GM23338 (cell line): ENCODE data around the gene RRP8. TPM values are rescaled to one million over a fixed set of nuclear protein-coding genes. Genes with fewer than 3 reads are reported as not detected.

Experiments
- ATAC-seq: fragments of 200-7000 bp; cut with Tn5 transposase; 3 replicates; pipeline ENCODE4 v1.9.1; 2020
- DNase-seq: peaks from one replicate; pipeline ENCODE4 v3.0.0-alpha.2; 2015; ENCODE audit warnings: low spot score
- H2AFZ ChIP-seq: fragments of 200-600 bp; sonication (generic); 2 replicates; pipeline ENCODE4 v1.8.0; 2016; ENCODE audit warnings: antibody characterized with exemption, mild to moderate bottlenecking, moderate library complexity
- H3F3A ChIP-seq: fragments of 200-600 bp; sonication (generic); replicated peaks from 2 replicates; pipeline ENCODE4 v1.8.0; 2017; ENCODE audit warnings: antibody characterized with exemption, mixed run types, low read depth
- H3K27ac ChIP-seq: fragments of 200-600 bp; sonication (generic); 2 replicates; pipeline ENCODE4 v1.6.1; 2016; ENCODE audit warnings: low read depth
- H3K27me3 ChIP-seq: fragments of 200-600 bp; sonication (generic); 2 replicates; pipeline ENCODE4 v1.8.0; 2016; ENCODE audit warnings: mild to moderate bottlenecking, mixed run types, moderate library complexity; ENCODE audit not compliant: insufficient read depth
- H3K36me3 ChIP-seq: fragments of 200-600 bp; sonication (generic); 2 replicates; pipeline ENCODE4 v1.8.0; 2016; ENCODE audit warnings: mild to moderate bottlenecking; ENCODE audit not compliant: insufficient read depth
- H3K4me1 ChIP-seq: fragments of 200-600 bp; sonication (generic); 2 replicates; pipeline ENCODE4 v1.8.0; 2016; ENCODE audit warnings: mild to moderate bottlenecking, moderate library complexity; ENCODE audit not compliant: insufficient read depth
- H3K4me2 ChIP-seq: fragments of 200-600 bp; sonication (generic); 2 replicates; pipeline ENCODE4 v1.7.1; 2017; ENCODE audit warnings: mixed run types
- H3K4me3 ChIP-seq: fragments of 200-600 bp; sonication (generic); 2 replicates; pipeline ENCODE4 v1.6.1; 2016; ENCODE audit warnings: mixed run types
- H3K79me2 ChIP-seq: fragments of 200-600 bp; sonication (generic); replicated peaks from 2 replicates; pipeline ENCODE4 v1.8.0; 2017; ENCODE audit warnings: mild to moderate bottlenecking; ENCODE audit not compliant: insufficient read depth
- H3K9me2 ChIP-seq: fragments of 200-600 bp; sonication (generic); 2 replicates; pipeline ENCODE4 v1.8.0; 2017; ENCODE audit not compliant: insufficient read depth
- H4K20me1 ChIP-seq: fragments of 200-600 bp; sonication (generic); replicated peaks from 2 replicates; pipeline ENCODE4 v1.8.0; 2017; ENCODE audit warnings: mild to moderate bottlenecking; ENCODE audit not compliant: insufficient read depth
- H3K27ac Mint-ChIP-seq: 2 replicates; pipeline ENCODE4 v1.8.0; 2020; ENCODE audit warnings: inconsistent platforms, mild to moderate bottlenecking, moderate library complexity, mixed read lengths
- H3K27me3 Mint-ChIP-seq: 3 replicates; pipeline ENCODE4 v1.8.0; 2022; ENCODE audit warnings: low read depth, mild to moderate bottlenecking, moderate library complexity, mixed read lengths, inconsistent platforms; ENCODE audit not compliant: insufficient read depth, poor library complexity
- H3K36me3 Mint-ChIP-seq: 3 replicates; pipeline ENCODE4 v1.8.0; 2021; ENCODE audit warnings: low read depth, mild to moderate bottlenecking, inconsistent platforms, moderate library complexity, mixed read lengths
- H3K4me1 Mint-ChIP-seq: 3 replicates; pipeline ENCODE4 v1.8.0; 2020; ENCODE audit warnings: mild to moderate bottlenecking, inconsistent platforms, mixed read lengths
- H3K4me3 Mint-ChIP-seq: 3 replicates; pipeline ENCODE4 v1.8.0; 2021; ENCODE audit warnings: moderate library complexity, mild to moderate bottlenecking, inconsistent platforms, mixed read lengths
- H3K9me3 Mint-ChIP-seq: 3 replicates; pipeline ENCODE4 v1.8.0; 2020; ENCODE audit warnings: moderate library complexity, mild to moderate bottlenecking, inconsistent platforms, mixed read lengths
- CREB1 ChIP-seq: fragments of 250-450 bp; sonication (Bioruptor Pico); IDR thresholded peaks from 2 replicates; pipeline ENCODE4 v1.5.0; 2020; ENCODE audit warnings: low read depth, mild to moderate bottlenecking, moderate library complexity
- EZH2 ChIP-seq: fragments of 200-600 bp; sonication (generic); IDR thresholded peaks from one replicate; pipeline ENCODE4 v1.8.0; 2017; ENCODE audit warnings: antibody characterized with exemption, mild to moderate bottlenecking, low read depth; ENCODE audit not compliant: unreplicated experiment
- EZH2phosphoT487 ChIP-seq: fragments of 200-600 bp; sonication (generic); IDR thresholded peaks from one replicate; pipeline ENCODE4 v1.8.1; 2018; ENCODE audit warnings: antibody characterized with exemption; ENCODE audit not compliant: unreplicated experiment
- JUNB ChIP-seq: IDR thresholded peaks from one replicate; pipeline ENCODE4 v1.6.1; 2016; ENCODE audit warnings: antibody characterized with exemption; ENCODE audit not compliant: unreplicated experiment
- NANOG ChIP-seq: IDR thresholded peaks from 2 replicates; pipeline ENCODE4 v1.6.1; 2016; ENCODE audit warnings: antibody characterized with exemption, borderline replicate concordance
- STAT1 ChIP-seq: IDR thresholded peaks from one replicate; pipeline ENCODE4 v1.6.1; 2016; ENCODE audit warnings: antibody characterized with exemption; ENCODE audit not compliant: unreplicated experiment
- ZNF114 ChIP-seq: fragments of 250-450 bp; sonication (Bioruptor Pico); IDR thresholded peaks from 2 replicates; pipeline ENCODE4 v1.5.0; 2020; ENCODE audit warnings: mild to moderate bottlenecking, moderate library complexity
- ZNF331 ChIP-seq: fragments of 250-450 bp; sonication (Bioruptor Pico); IDR thresholded peaks from 2 replicates; pipeline ENCODE4 v1.5.0; 2020; ENCODE audit warnings: low read depth, mild to moderate bottlenecking, moderate library complexity
- polyA plus RNA-seq: library from polyadenylated mRNA; unstranded; fragments of >200 nt; fragmentation: Nextera tagmentation; extraction: Ambion mirVana; gene quantifications from 2 replicates; pipeline ENCODE4 v1.2.1, GENCODE V29; 2016
- total RNA-seq: library from RNA; depleted of rRNA; stranded (reverse); fragments of >200 nt; shearing (Covaris generic); gene quantifications from 2 replicates; pipeline ENCODE4 v1.2.3, GENCODE V29; 2014
- TF ChIP-seq, protein P1 (sequence below): IDR thresholded peaks from 2 replicates; pipeline ENCODE4 v1.6.1; 2016; ENCODE audit warnings: antibody characterized with exemption
- TF ChIP-seq, protein P2 (sequence below): IDR thresholded peaks from one replicate; pipeline ENCODE4 v1.6.1; 2018; ENCODE audit warnings: antibody characterized with exemption; ENCODE audit not compliant: unreplicated experiment

The RRP8 gene
- total and polyA plus RNA-seq, 2 experiments from 2014 or later: 7.4 to 13.7 TPM

DNA sequence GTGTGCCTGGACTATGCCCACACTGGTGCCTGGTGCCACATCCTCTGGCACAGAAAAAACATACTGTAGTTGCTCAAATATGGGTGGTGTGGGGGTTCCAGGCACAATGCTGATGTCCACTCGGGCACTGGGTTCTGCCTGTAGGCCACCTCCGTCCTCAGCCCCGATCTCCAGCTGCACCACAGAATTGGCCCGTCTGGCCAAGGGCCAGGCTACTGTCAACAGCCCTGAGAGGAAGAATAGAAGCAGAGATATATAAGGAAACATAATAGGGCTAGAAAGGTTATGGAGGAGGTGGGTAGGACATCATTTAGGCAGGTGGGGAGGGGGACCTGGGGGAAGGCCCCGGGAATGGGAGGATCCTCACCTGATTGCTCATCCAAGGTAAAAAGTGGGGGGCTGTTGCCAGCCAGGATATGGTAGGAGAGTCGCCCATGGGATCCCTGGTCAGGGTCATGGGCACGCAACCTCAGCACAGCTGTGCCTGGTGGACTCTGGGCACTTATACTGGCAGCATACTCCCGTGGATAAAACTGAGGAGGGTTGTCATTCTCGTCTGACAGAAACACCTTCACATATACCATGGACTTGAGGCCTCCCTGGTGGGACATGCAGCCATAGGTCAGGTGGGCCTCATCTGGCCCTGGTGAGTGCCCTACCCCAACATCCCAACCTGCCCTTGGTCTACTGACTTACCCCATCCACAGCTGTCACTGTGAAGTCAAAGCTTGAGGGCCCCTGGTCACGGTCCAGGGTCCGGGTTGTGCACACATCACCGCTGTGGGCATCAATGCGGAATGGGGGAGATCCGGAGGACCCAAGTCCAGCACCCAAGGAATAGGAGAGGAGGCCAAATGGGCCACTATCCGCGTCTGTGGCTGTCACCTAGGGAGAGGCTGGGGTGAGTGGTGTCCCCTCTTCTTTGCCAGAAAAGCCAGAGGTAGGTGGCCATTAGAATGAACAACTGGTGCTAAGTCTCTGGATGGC lies 30.3 kb upstream of the RRP8 start:
- Mint-ChIP-seq H3K4me3 (no peak overlapping the region), H3K27me3 (peaks cover 29% of the 10 kb centered on the region), H3K27ac (no peak overlapping the region), H3K36me3 (peaks cover 5% of the 10 kb centered on the region; the same call in 1 of the 3 replicates), H3K4me1 (peaks cover 9% of the 10 kb centered on the region), H3K9me3 (no peaks in the 10 kb centered on the region; the same call in 2 of the 3 replicates)
- H3K4me1 ChIP-seq: no peaks in the 10 kb centered on the region; the same call in 1 of the 2 replicates
- H2AFZ ChIP-seq: no peak overlapping the region
- H3K9me2 ChIP-seq: no peaks in the 10 kb centered on the region
- H3F3A ChIP-seq: no peaks in the 10 kb centered on the region; the same call in 1 of the 2 replicates
- H3K27ac ChIP-seq: no peak overlapping the region
- DNase-seq: no peak
- no peak overlapping the region for H3K4me2 ChIP-seq
- H3K36me3 ChIP-seq: no peaks in the 10 kb centered on the region
- no peak for TF ChIP-seq ZNF114 (CRISPR knock-in tag)
- ATAC-seq: no peak
- H3K79me2 ChIP-seq: no peaks in the 10 kb centered on the region
- peaks cover 33% of the 10 kb centered on the region for H3K27me3 ChIP-seq
- H4K20me1 ChIP-seq: no peaks in the 10 kb centered on the region
- no peak overlapping the region for H3K4me3 ChIP-seq

DNA sequence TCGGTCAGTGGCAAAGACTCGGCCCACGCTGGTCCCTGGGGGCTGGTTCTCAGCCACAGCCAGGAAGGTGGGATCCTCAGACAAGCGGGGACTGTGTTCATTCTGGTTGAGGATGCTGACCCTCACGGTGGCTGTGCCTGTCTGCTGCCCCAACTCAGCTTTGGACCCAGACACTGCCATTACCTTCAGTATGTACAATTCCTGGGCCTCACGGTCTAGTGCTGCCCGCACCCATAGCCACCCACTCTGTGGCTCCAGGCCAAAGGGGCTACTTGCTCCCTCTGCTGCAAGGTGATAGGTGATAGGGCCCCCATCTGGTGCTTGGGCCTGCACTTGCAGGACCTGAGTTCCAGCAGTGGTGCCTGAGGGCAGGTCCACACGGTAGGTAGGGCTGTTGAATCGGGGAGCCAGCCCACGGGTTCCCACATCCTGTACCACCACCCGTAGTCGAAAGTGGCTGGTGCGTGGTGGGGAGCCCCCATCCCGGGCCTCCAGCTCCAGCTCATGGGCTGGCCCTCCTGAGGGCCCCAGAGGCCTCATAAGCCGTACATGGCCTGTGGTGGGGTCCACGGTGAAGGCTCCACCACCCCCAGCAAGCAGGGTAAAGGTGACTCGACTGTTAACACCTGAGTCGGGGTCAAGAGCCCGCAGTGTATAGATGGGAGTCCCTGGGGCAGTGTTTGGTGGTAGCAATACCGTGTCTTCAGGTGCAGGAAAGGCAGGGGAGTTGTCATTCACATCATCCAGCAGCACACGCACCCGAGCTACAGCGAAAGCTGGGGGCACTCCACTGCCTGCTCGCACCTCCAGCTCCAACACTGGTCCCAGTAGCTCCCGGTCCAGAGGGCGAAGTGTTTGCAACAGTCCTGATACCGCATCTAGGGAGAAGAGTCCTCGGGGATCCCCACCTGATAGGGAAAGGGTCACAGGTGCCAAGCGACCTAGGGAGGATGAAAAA lies 29.0 kb upstream of the RRP8 start:
- H3K4me2 ChIP-seq: no peak overlapping the region
- no peaks in the 10 kb centered on the region for H3K9me2 ChIP-seq
- Mint-ChIP-seq H3K27ac (no peak overlapping the region), H3K4me3 (no peak overlapping the region), H3K4me1 (peaks cover 9% of the 10 kb centered on the region), H3K9me3 (no peaks in the 10 kb centered on the region; the same call in 2 of the 3 replicates), H3K36me3 (peaks cover 5% of the 10 kb centered on the region; the same call in 2 of the 3 replicates), H3K27me3 (peaks cover 30% of the 10 kb centered on the region)
- ATAC-seq (no peak), DNase-seq (no peak)
- H3K79me2 ChIP-seq: no peaks in the 10 kb centered on the region
- no peak overlapping the region for H3K4me3 ChIP-seq
- no peak for TF ChIP-seq STAT1
- TF ChIP-seq, protein P1, sequence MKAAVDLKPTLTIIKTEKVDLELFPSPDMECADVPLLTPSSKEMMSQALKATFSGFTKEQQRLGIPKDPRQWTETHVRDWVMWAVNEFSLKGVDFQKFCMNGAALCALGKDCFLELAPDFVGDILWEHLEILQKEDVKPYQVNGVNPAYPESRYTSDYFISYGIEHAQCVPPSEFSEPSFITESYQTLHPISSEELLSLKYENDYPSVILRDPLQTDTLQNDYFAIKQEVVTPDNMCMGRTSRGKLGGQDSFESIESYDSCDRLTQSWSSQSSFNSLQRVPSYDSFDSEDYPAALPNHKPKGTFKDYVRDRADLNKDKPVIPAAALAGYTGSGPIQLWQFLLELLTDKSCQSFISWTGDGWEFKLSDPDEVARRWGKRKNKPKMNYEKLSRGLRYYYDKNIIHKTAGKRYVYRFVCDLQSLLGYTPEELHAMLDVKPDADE: no peak
- no peaks in the 10 kb centered on the region; the same call in 1 of the 2 replicates for H3F3A ChIP-seq
- H3K4me1 ChIP-seq: no peaks in the 10 kb centered on the region; the same call in 1 of the 2 replicates
- H3K27ac ChIP-seq: no peak overlapping the region
- no peak overlapping the region for H2AFZ ChIP-seq
- H3K27me3 ChIP-seq: peaks cover 40% of the 10 kb centered on the region
- no peaks in the 10 kb centered on the region for H4K20me1 ChIP-seq
- H3K36me3 ChIP-seq: no peaks in the 10 kb centered on the region

DNA sequence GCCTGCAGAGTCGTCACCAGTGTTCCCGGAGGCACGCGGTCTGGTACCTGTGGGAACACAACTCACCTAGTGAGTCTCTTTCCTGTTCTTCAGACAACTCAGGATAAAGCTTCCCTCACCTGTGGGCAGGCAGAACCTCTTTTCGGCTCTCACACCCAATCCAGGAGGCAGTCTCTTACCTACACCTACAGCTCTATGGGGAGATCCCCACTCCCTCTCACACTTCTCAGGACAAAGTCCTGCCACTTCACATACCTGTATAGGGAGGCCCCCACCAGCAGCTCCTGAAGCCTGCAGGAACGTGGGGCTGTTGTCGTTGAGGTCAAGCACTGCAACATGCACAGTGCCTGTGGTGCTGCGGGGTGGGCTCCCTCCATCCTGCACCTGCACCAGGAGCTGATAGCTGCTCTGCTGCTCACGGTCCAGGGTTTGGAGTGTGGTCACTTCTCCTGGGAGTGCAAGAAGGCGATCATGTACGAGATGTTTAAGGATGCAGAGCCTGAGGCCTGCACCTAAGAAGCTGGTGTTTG lies 28.0 kb upstream of the RRP8 start:
- H3K9me3 Mint-ChIP-seq: no peaks in the 10 kb centered on the region; the same call in 2 of the 3 replicates
- H2AFZ ChIP-seq: no peak overlapping the region
- peaks cover 40% of the 10 kb centered on the region for H3K27me3 ChIP-seq
- peaks cover 31% of the 10 kb centered on the region for H3K27me3 Mint-ChIP-seq
- DNase-seq (no peak), ATAC-seq (no peak)
- no peaks in the 10 kb centered on the region for H3K36me3 ChIP-seq
- H3K4me2 ChIP-seq: no peak overlapping the region
- H3K4me1 ChIP-seq: no peaks in the 10 kb centered on the region; the same call in 1 of the 2 replicates
- H3K36me3 Mint-ChIP-seq: peaks cover 8% of the 10 kb centered on the region; the same call in 2 of the 3 replicates
- peaks cover 9% of the 10 kb centered on the region for H3K4me1 Mint-ChIP-seq
- no peaks in the 10 kb centered on the region for H3K9me2 ChIP-seq
- H3K4me3 ChIP-seq: no peak overlapping the region
- no peaks in the 10 kb centered on the region for H4K20me1 ChIP-seq
- no peak overlapping the region for H3K27ac Mint-ChIP-seq
- peak overlapping the region; percentile 38 for H3K4me3 Mint-ChIP-seq
- H3K79me2 ChIP-seq: no peaks in the 10 kb centered on the region
- H3F3A ChIP-seq: no peaks in the 10 kb centered on the region; the same call in 1 of the 2 replicates
- no peak overlapping the region for H3K27ac ChIP-seq
- TF ChIP-seq EZH2phosphoT487 (no peak), EZH2 (no peak), ZNF331 (CRISPR knock-in tag) (no peak), ZNF114 (CRISPR knock-in tag) (no peak), JUNB (no peak), CREB1 (CRISPR knock-in tag) (no peak), NANOG (no peak)
- TF ChIP-seq, protein P2, sequence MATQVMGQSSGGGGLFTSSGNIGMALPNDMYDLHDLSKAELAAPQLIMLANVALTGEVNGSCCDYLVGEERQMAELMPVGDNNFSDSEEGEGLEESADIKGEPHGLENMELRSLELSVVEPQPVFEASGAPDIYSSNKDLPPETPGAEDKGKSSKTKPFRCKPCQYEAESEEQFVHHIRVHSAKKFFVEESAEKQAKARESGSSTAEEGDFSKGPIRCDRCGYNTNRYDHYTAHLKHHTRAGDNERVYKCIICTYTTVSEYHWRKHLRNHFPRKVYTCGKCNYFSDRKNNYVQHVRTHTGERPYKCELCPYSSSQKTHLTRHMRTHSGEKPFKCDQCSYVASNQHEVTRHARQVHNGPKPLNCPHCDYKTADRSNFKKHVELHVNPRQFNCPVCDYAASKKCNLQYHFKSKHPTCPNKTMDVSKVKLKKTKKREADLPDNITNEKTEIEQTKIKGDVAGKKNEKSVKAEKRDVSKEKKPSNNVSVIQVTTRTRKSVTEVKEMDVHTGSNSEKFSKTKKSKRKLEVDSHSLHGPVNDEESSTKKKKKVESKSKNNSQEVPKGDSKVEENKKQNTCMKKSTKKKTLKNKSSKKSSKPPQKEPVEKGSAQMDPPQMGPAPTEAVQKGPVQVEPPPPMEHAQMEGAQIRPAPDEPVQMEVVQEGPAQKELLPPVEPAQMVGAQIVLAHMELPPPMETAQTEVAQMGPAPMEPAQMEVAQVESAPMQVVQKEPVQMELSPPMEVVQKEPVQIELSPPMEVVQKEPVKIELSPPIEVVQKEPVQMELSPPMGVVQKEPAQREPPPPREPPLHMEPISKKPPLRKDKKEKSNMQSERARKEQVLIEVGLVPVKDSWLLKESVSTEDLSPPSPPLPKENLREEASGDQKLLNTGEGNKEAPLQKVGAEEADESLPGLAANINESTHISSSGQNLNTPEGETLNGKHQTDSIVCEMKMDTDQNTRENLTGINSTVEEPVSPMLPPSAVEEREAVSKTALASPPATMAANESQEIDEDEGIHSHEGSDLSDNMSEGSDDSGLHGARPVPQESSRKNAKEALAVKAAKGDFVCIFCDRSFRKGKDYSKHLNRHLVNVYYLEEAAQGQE: no peak
